A673 (cell line): Measurements from ENCODE around the gene CNRIP1. TPM values are rescaled to one million over a fixed set of nuclear protein-coding genes. Genes with fewer than 3 reads are reported as not detected.
"Not testable (repeated sequence)": the region's sequence is repeated elsewhere in the genome, so short reads cannot be mapped to it uniquely, and the experiment has no call there.

ENCODE experiments used
- BruUV-seq: library from RNA; stranded (reverse); fragments of 400-500 nt; replicated peaks from 2 replicates; lab custom pipeline; 2021; lab: Mats Ljungman, UMichigan
- CTCF ChIA-PET: fragments of 300-600 bp; sonication (Branson Sonifier 250); formaldehyde crosslinking; loops from one replicate; lab custom pipeline; 2022; ENCODE audit warnings: antibody characterized with exemption; lab: Charles Lee
- POLR2A ChIA-PET: fragments of 300-600 bp; sonication (Branson Sonifier 250); formaldehyde crosslinking; loops from one replicate; lab custom pipeline; 2022; ENCODE audit warnings: antibody characterized with exemption; ENCODE audit not compliant: low non-redundant PET; lab: Charles Lee
- DNase-seq: peaks from one replicate; pipeline ENCODE4 v3.0.0-alpha.2; 2015; ENCODE audit warnings: low spot score
- H3K27ac ChIP-seq: fragments of 200-600 bp; sonication (generic); 2 replicates; pipeline ENCODE4 v1.5.1; 2016; ENCODE audit warnings: mixed run types, low read depth, mild to moderate bottlenecking, mixed read lengths, antibody characterized with exemption, low read length; ENCODE audit not compliant: poor library complexity, severe bottlenecking
- H3K27me3 ChIP-seq: fragments of 200-600 bp; sonication (generic); replicated peaks from 2 replicates; pipeline ENCODE4 v1.6.1; 2017; ENCODE audit warnings: mixed run types, low read depth, mild to moderate bottlenecking, mixed read lengths, antibody characterized with exemption, low read length; ENCODE audit not compliant: insufficient read depth, poor library complexity
- H3K36me3 ChIP-seq: fragments of 200-600 bp; sonication (generic); 2 replicates; pipeline ENCODE4 v1.6.1; 2016; ENCODE audit warnings: mixed run types, mild to moderate bottlenecking, mixed read lengths, antibody characterized with exemption, low read length; ENCODE audit not compliant: insufficient read depth, poor library complexity, severe bottlenecking
- H3K4me1 ChIP-seq: fragments of 200-600 bp; sonication (generic); 2 replicates; pipeline ENCODE4 v1.6.1; 2017; ENCODE audit warnings: mixed run types, mild to moderate bottlenecking, mixed read lengths, antibody characterized with exemption, low read length; ENCODE audit not compliant: insufficient read depth, poor library complexity, severe bottlenecking
- H3K4me3 ChIP-seq: fragments of 200-600 bp; sonication (generic); 2 replicates; pipeline ENCODE4 v1.5.1; 2016; ENCODE audit warnings: low read depth, mixed run types, mild to moderate bottlenecking, mixed read lengths, low read length; ENCODE audit not compliant: poor library complexity, severe bottlenecking
- H3K9me3 ChIP-seq: fragments of 200-600 bp; sonication (generic); 2 replicates; pipeline ENCODE4 v1.6.1; 2016; ENCODE audit warnings: mixed run types, low read depth, mild to moderate bottlenecking, mixed read lengths, antibody characterized with exemption, low read length; ENCODE audit not compliant: poor library complexity, severe bottlenecking
- CTCF ChIP-seq: fragments of 300-800, 200-600 bp; sonication (generic); conservative IDR thresholded peaks from 2 replicates; pipeline ENCODE4 v1.5.1; 2017; ENCODE audit warnings: low read depth, mild to moderate bottlenecking, antibody characterized with exemption, low read length, moderate library complexity, mixed read lengths
- EZH2 ChIP-seq: fragments of 200-600 bp; sonication (generic); IDR thresholded peaks from 2 replicates; pipeline ENCODE4 v1.6.1; 2017; ENCODE audit warnings: borderline replicate concordance, low read depth, mild to moderate bottlenecking, mixed read lengths, antibody characterized with exemption, low read length; ENCODE audit not compliant: poor library complexity, severe bottlenecking
- intact Hi-C: fragments of 100-400 bp; cut with micrococcal nuclease; formaldehyde crosslinking; loops from one replicate; pipeline ENCODE4 v1.10.0; 2022; ENCODE audit not compliant: unreplicated experiment
- total RNA-seq: library from RNA; stranded (reverse); gene quantifications from 2 replicates; pipeline ENCODE4 v1.2.3, GENCODE V29; 2021

Gene CNRIP1
- total RNA-seq, 1 experiment from 2014 or later: 18.4 TPM

GRCh38 chr2:68352651-68353391 is 33.1 kb upstream of the CNRIP1 start:
- Histone ChIP-seq H3K4me1 (no peaks in the 10 kb centered on the region), H3K27ac (no peak overlapping the region), H3K4me3 (no peak overlapping the region), H3K27me3 (no peaks in the 10 kb centered on the region), H3K9me3 (no peaks in the 10 kb centered on the region), H3K36me3 (no peaks in the 10 kb centered on the region)
- ChIA-PET CTCF (interaction anchor here (0.5 kb wide), 1 partner anchor 164 kb away, joined by 7 read pairs; no protein-coding TSS in a partner anchor), POLR2A (no interaction called here)
- BruUV-seq: no TSS peak
- no peak for TF ChIP-seq EZH2
- no peak for TF ChIP-seq CTCF
- intact Hi-C loops: no loop called here
- DNase-seq: no peak

GRCh38 chr2:68351997-68352396 is 32.2 kb upstream of the CNRIP1 start:
- BruUV-seq: no TSS peak
- intact Hi-C loops: no loop called here
- no peak overlapping the region for H3K27ac ChIP-seq
- no peak for DNase-seq
- no peak for TF ChIP-seq CTCF
- no peak for TF ChIP-seq EZH2
- ChIA-PET CTCF (no interaction called here), POLR2A (no interaction called here)
- H3K27me3 ChIP-seq: no peaks in the 10 kb centered on the region
- H3K36me3 ChIP-seq: no peaks in the 10 kb centered on the region
- H3K9me3 ChIP-seq: no peaks in the 10 kb centered on the region
- no peak overlapping the region for H3K4me3 ChIP-seq
- H3K4me1 ChIP-seq: no peaks in the 10 kb centered on the region

GRCh38 chr2:68349091-68349490 is 29.3 kb upstream of the CNRIP1 start:
- BruUV-seq, CTCF ChIA-PET: not testable (repeated sequence)

More at GRCh38 chr2:68349091-68349490, 29.3 kb upstream of the CNRIP1 start:
- H3K9me3 ChIP-seq, DNase-seq, intact Hi-C loops, H3K4me1 ChIP-seq, H3K36me3 ChIP-seq, H3K27ac ChIP-seq, POLR2A ChIA-PET, H3K4me3 ChIP-seq: not testable (repeated sequence)
- peaks cover 13% of the 10 kb centered on the region for H3K27me3 ChIP-seq
